Measurements from ENCODE around the gene SLC1A3.

- TF ChIP-seq EZH2 (IDR thresholded peaks at IDR 0.05; ENCODE audit: low read length, missing control alignments) (no peak), CTCF (conservative IDR thresholded peaks at IDR 0.05 in 1 of 2, IDR thresholded peaks at IDR 0.05 in 1 of 2; ENCODE audit: low read depth in 1 of 2, low read length in 2 of 2) (no peak)
Observed at GRCh38 chr5:36581070-36581469, 25.3 kb upstream of the SLC1A3 start.

Measured in fibroblast of lung (primary cell).